SW 1271 (cell line): ENCODE measurements around the gene SLC2A3.
"Not testable (repeated sequence)": the region's sequence is repeated elsewhere in the genome, so short reads cannot be mapped to it uniquely, and the experiment has no call there.

Source experiments
- DNase-seq, 2 experiments: peaks; one replicate each; lab custom pipeline; 2025; lab: John Stamatoyannopoulos, UW

SLC2A3 gene

GRCh38 chr12:7950230-7950943 is 14.4 kb upstream of the SLC2A3 start:
- DNase-seq, result not testable (repeated sequence)

- no peak for DNase-seq
Measured at GRCh38 chr12:7948589-7949260, 12.7 kb upstream of the SLC2A3 start.

GRCh38 chr12:7947011-7947410 is 11.0 kb upstream of the SLC2A3 start:
- DNase-seq, result no peak

GRCh38 chr12:7944760-7945159 is 8.8 kb upstream of the SLC2A3 start:
- DNase-seq, result not testable (repeated sequence)

GRCh38 chr12:7940906-7941305 is 4.9 kb upstream of the SLC2A3 start:
- no peak for DNase-seq

- DNase-seq, result peak in 1 of 2 experiments; percentile 59
Measured at GRCh38 chr12:7937833-7938506, 2.0 kb upstream of the SLC2A3 start.

GRCh38 chr12:7934889-7935492 is 996 bp downstream of the SLC2A3 start:
- DNase-seq, result no peak

- no peak for DNase-seq
Measured at GRCh38 chr12:7934091-7934888, 1.7 kb downstream of the SLC2A3 start.

GRCh38 chr12:7933255-7933726 is 2.7 kb downstream of the SLC2A3 start:
- peak; percentile 89 to 97 for DNase-seq

- not testable (repeated sequence) for DNase-seq
Measured at GRCh38 chr12:7932599-7933240, 3.3 kb downstream of the SLC2A3 start.

- DNase-seq, result no peak
Measured at GRCh38 chr12:7929083-7929792, 6.7 kb downstream of the SLC2A3 start.

- no peak for DNase-seq
Measured at GRCh38 chr12:7927470-7927869, 8.5 kb downstream of the SLC2A3 start.

GRCh38 chr12:7926068-7926666 is 9.8 kb downstream of the SLC2A3 start:
- not testable (repeated sequence) for DNase-seq

GRCh38 chr12:7923241-7924236 is 12.4 kb downstream of the SLC2A3 start:
- no peak for DNase-seq

GRCh38 chr12:7921181-7921580 is 14.8 kb downstream of the SLC2A3 start:
- DNase-seq, result not testable (repeated sequence)

- not testable (repeated sequence) for DNase-seq
Measured at GRCh38 chr12:7918268-7918590, 17.8 kb downstream of the SLC2A3 start.

- no peak for DNase-seq
Measured at GRCh38 chr12:7917392-7918267, 18.4 kb downstream of the SLC2A3 start.

- DNase-seq, result no peak
Measured at GRCh38 chr12:7916936-7917335, 19.1 kb downstream of the SLC2A3 start.
